ENCODE measurements around the gene MAST4.

Gene MAST4

GRCh38 chr5:66904189-66904588, 308.0 kb downstream of the MAST4 start:
- no peak for TF ChIP-seq SPI1 (IDR thresholded peaks at IDR 0.05; ENCODE audit: low read depth, low read length)
- no peak for TF ChIP-seq POLR2A (IDR thresholded peaks at IDR 0.05; ENCODE audit: low read depth, low read length)
- TF ChIP-seq TAF1 (IDR thresholded peaks at IDR 0.05; ENCODE audit: low read depth, low read length): no peak
- TF ChIP-seq POU2F2 (IDR thresholded peaks at IDR 0.05; ENCODE audit: low read depth, low read length): no peak
- no peak for TF ChIP-seq POLR2AphosphoS5 (IDR thresholded peaks at IDR 0.05; ENCODE audit: low read depth, low read length)
- no peak for TF ChIP-seq PAX5 (IDR thresholded peaks at IDR 0.05; ENCODE audit: insufficient read depth, low read length, severe bottlenecking)
- no peak for DNase-seq (ENCODE audit: insufficient read length, low spot score)
- FAIRE-seq: no peak

GRCh38 chr5:66906021-66906420, 309.8 kb downstream of the MAST4 start:
- FAIRE-seq (no peak), DNase-seq (ENCODE audit: insufficient read length, low spot score) (no peak)
- TF ChIP-seq SPI1 (IDR thresholded peaks at IDR 0.05; ENCODE audit: low read depth, low read length) (no peak), POLR2AphosphoS5 (IDR thresholded peaks at IDR 0.05; ENCODE audit: low read depth, low read length) (no peak), PAX5 (IDR thresholded peaks at IDR 0.05; ENCODE audit: insufficient read depth, low read length, severe bottlenecking) (no peak), TAF1 (IDR thresholded peaks at IDR 0.05; ENCODE audit: low read depth, low read length) (no peak), POLR2A (IDR thresholded peaks at IDR 0.05; ENCODE audit: low read depth, low read length) (no peak)

GRCh38 chr5:66908230-66908629, 312.0 kb downstream of the MAST4 start:
- no peak for FAIRE-seq
- no peak for DNase-seq (ENCODE audit: insufficient read length, low spot score)
- TF ChIP-seq PAX5 (IDR thresholded peaks at IDR 0.05; ENCODE audit: insufficient read depth, low read length, severe bottlenecking): no peak
- TF ChIP-seq POU2F2 (IDR thresholded peaks at IDR 0.05; ENCODE audit: low read depth, low read length): no peak

GRCh38 chr5:66909364-66909763, 313.2 kb downstream of the MAST4 start:
- DNase-seq (ENCODE audit: insufficient read length, low spot score) (no peak), FAIRE-seq (no peak)
- TF ChIP-seq SPI1 (IDR thresholded peaks at IDR 0.05; ENCODE audit: low read depth, low read length) (no peak), PAX5 (IDR thresholded peaks at IDR 0.05; ENCODE audit: insufficient read depth, low read length, severe bottlenecking) (no peak), POLR2A (IDR thresholded peaks at IDR 0.05; ENCODE audit: low read depth, low read length) (no peak), TAF1 (IDR thresholded peaks at IDR 0.05; ENCODE audit: low read depth, low read length) (no peak), POU2F2 (IDR thresholded peaks at IDR 0.05; ENCODE audit: low read depth, low read length) (no peak)

GRCh38 chr5:66912787-66913186, 316.6 kb downstream of the MAST4 start:
- no peak for FAIRE-seq
- no peak for DNase-seq (ENCODE audit: insufficient read length, low spot score)

GRCh38 chr5:66915531-66915930, 319.3 kb downstream of the MAST4 start:
- FAIRE-seq (no peak), DNase-seq (ENCODE audit: insufficient read length, low spot score) (no peak)
- TF ChIP-seq POU2F2 (IDR thresholded peaks at IDR 0.05; ENCODE audit: low read depth, low read length): no peak
- TF ChIP-seq TAF1 (IDR thresholded peaks at IDR 0.05; ENCODE audit: low read depth, low read length): no peak
- TF ChIP-seq POLR2A (IDR thresholded peaks at IDR 0.05; ENCODE audit: low read depth, low read length): no peak
- TF ChIP-seq POLR2AphosphoS5 (IDR thresholded peaks at IDR 0.05; ENCODE audit: low read depth, low read length): no peak
- no peak for TF ChIP-seq SPI1 (IDR thresholded peaks at IDR 0.05; ENCODE audit: low read depth, low read length)
- no peak for TF ChIP-seq PAX5 (IDR thresholded peaks at IDR 0.05; ENCODE audit: insufficient read depth, low read length, severe bottlenecking)

More at GRCh38 chr5:66912787-66913186, 316.6 kb downstream of the MAST4 start:
- TF ChIP-seq PAX5 (IDR thresholded peaks at IDR 0.05; ENCODE audit: insufficient read depth, low read length, severe bottlenecking): no peak
- TF ChIP-seq POLR2A (IDR thresholded peaks at IDR 0.05; ENCODE audit: low read depth, low read length): no peak
- TF ChIP-seq POU2F2 (IDR thresholded peaks at IDR 0.05; ENCODE audit: low read depth, low read length): no peak
- no peak for TF ChIP-seq TAF1 (IDR thresholded peaks at IDR 0.05; ENCODE audit: low read depth, low read length)
- no peak for TF ChIP-seq SPI1 (IDR thresholded peaks at IDR 0.05; ENCODE audit: low read depth, low read length)
- no peak for TF ChIP-seq POLR2AphosphoS5 (IDR thresholded peaks at IDR 0.05; ENCODE audit: low read depth, low read length)

GRCh38 chr5:66922881-66923280, 326.7 kb downstream of the MAST4 start:
- DNase-seq (ENCODE audit: insufficient read length, low spot score) (no peak), FAIRE-seq (no peak)
- TF ChIP-seq POU2F2 (IDR thresholded peaks at IDR 0.05; ENCODE audit: low read depth, low read length) (no peak), PAX5 (IDR thresholded peaks at IDR 0.05; ENCODE audit: insufficient read depth, low read length, severe bottlenecking) (no peak), POLR2A (IDR thresholded peaks at IDR 0.05; ENCODE audit: low read depth, low read length) (no peak), TAF1 (IDR thresholded peaks at IDR 0.05; ENCODE audit: low read depth, low read length) (no peak), SPI1 (IDR thresholded peaks at IDR 0.05; ENCODE audit: low read depth, low read length) (no peak), POLR2AphosphoS5 (IDR thresholded peaks at IDR 0.05; ENCODE audit: low read depth, low read length) (no peak)

GRCh38 chr5:66923457-66923856, 327.3 kb downstream of the MAST4 start:
- TF ChIP-seq TAF1 (IDR thresholded peaks at IDR 0.05; ENCODE audit: low read depth, low read length) (no peak), SPI1 (IDR thresholded peaks at IDR 0.05; ENCODE audit: low read depth, low read length) (no peak), POLR2AphosphoS5 (IDR thresholded peaks at IDR 0.05; ENCODE audit: low read depth, low read length) (no peak), POU2F2 (IDR thresholded peaks at IDR 0.05; ENCODE audit: low read depth, low read length) (no peak), POLR2A (IDR thresholded peaks at IDR 0.05; ENCODE audit: low read depth, low read length) (no peak), PAX5 (IDR thresholded peaks at IDR 0.05; ENCODE audit: insufficient read depth, low read length, severe bottlenecking) (no peak)
- FAIRE-seq (no peak), DNase-seq (ENCODE audit: insufficient read length, low spot score) (no peak)

GRCh38 chr5:66923922-66924321, 327.7 kb downstream of the MAST4 start:
- FAIRE-seq (no peak), DNase-seq (ENCODE audit: insufficient read length, low spot score) (no peak)
- no peak for TF ChIP-seq TAF1 (IDR thresholded peaks at IDR 0.05; ENCODE audit: low read depth, low read length)
- TF ChIP-seq PAX5 (IDR thresholded peaks at IDR 0.05; ENCODE audit: insufficient read depth, low read length, severe bottlenecking): no peak
- no peak for TF ChIP-seq SPI1 (IDR thresholded peaks at IDR 0.05; ENCODE audit: low read depth, low read length)
- no peak for TF ChIP-seq POLR2AphosphoS5 (IDR thresholded peaks at IDR 0.05; ENCODE audit: low read depth, low read length)
- TF ChIP-seq POLR2A (IDR thresholded peaks at IDR 0.05; ENCODE audit: low read depth, low read length): no peak
- no peak for TF ChIP-seq POU2F2 (IDR thresholded peaks at IDR 0.05; ENCODE audit: low read depth, low read length)

- no peak for DNase-seq (ENCODE audit: insufficient read length, low spot score)
- no peak for FAIRE-seq
- TF ChIP-seq POLR2A (IDR thresholded peaks at IDR 0.05; ENCODE audit: low read depth, low read length) (no peak), TAF1 (IDR thresholded peaks at IDR 0.05; ENCODE audit: low read depth, low read length) (no peak), SPI1 (IDR thresholded peaks at IDR 0.05; ENCODE audit: low read depth, low read length) (no peak), POU2F2 (IDR thresholded peaks at IDR 0.05; ENCODE audit: low read depth, low read length) (no peak), POLR2AphosphoS5 (IDR thresholded peaks at IDR 0.05; ENCODE audit: low read depth, low read length) (no peak)
These were observed 330.9 kb downstream of the MAST4 start for GRCh38 chr5:66927140-66927539.

Measured in GM12891 (cell line).